ENCODE results near the gene RAB11A. TPM values are rescaled to one million over a fixed set of nuclear protein-coding genes. Genes with fewer than 3 reads are reported as not detected.

The RAB11A gene
- total and polyA plus RNA-seq, 9 of the 15 experiments (the other 6 are each of a cell fraction or from before 2014, with no cell fraction given), result 129 to 369 (median 245) TPM

- TF ChIP-seq KLF13 (tag; IDR thresholded peaks at IDR 0.05; ENCODE audit: borderline replicate concordance, low read depth), result 0 out of 2 replicates have a peak, but pooled peaks have one; percentile 21
- no peak for TF ChIP-seq NR2C2 (CRISPR knock-in tag; IDR thresholded peaks at IDR 0.05)
- no peak; the same call in 1 of the 2 replicates for TF ChIP-seq NR2C2 (tag; IDR thresholded peaks at IDR 0.05)
- no peak for TF ChIP-seq HSF4 (CRISPR knock-in tag; IDR thresholded peaks at IDR 0.05; ENCODE audit: borderline replicate concordance)
- TF ChIP-seq XRCC4 (IDR thresholded peaks at IDR 0.05; ENCODE audit: extremely low read depth, insufficient read depth, insufficient read length), result no peak
- TF ChIP-seq EWSR1 (IDR thresholded peaks at IDR 0.05; ENCODE audit: borderline replicate concordance, low read depth, partially characterized antibody), result no peak
- TF ChIP-seq BRF1 (IDR thresholded peaks at IDR 0.05; ENCODE audit: borderline replicate concordance, extremely low read depth, insufficient read length), result no peak
- no peak for TF ChIP-seq HOMEZ (CRISPR knock-in tag; IDR thresholded peaks at IDR 0.05)
- TF ChIP-seq CHD7 (IDR thresholded peaks at IDR 0.05; ENCODE audit: low read depth, low read length), result no peak
- TF ChIP-seq ZNF311 (CRISPR knock-in tag; IDR thresholded peaks at IDR 0.05), result no peak
- TF ChIP-seq TSC22D4 (tag; IDR thresholded peaks at IDR 0.05), result no peak
- no peak for TF ChIP-seq MYNN (IDR thresholded peaks at IDR 0.05)
- no peak for TF ChIP-seq MYNN (CRISPR knock-in tag; IDR thresholded peaks at IDR 0.05)
- no peak for TF ChIP-seq NFATC3 (IDR thresholded peaks at IDR 0.05)
- no peak for TF ChIP-seq ZNF133 (CRISPR knock-in tag; IDR thresholded peaks at IDR 0.05)
Observed at GRCh38 chr15:65832549-65833364, 36.5 kb upstream of the RAB11A start (continued).

Data from K562 (cell line).